ENCODE measurements around the gene TOX3.

TOX3 gene

GRCh38 chr16:52543654-52544053 lies 3.3 kb downstream of the TOX3 start:
- ATAC-seq, result no peak
- TF ChIP-seq ZC3H10 (CRISPR knock-in tag; IDR thresholded peaks at IDR 0.05), result no peak
- TF ChIP-seq ARNTL (CRISPR knock-in tag; IDR thresholded peaks at IDR 0.05; ENCODE audit: borderline replicate concordance, low read depth), result no peak
- no peak for TF ChIP-seq ZNF565 (CRISPR knock-in tag; conservative IDR thresholded peaks at IDR 0.05; ENCODE audit: low read depth)
- TF ChIP-seq TSHZ2 (CRISPR knock-in tag; IDR thresholded peaks at IDR 0.05), result no peak
- no peak for TF ChIP-seq ZNF70 (CRISPR knock-in tag; IDR thresholded peaks at IDR 0.05)
- no peak for TF ChIP-seq SNAI2 (CRISPR knock-in tag; IDR thresholded peaks at IDR 0.05)
- TF ChIP-seq ZNF8 (CRISPR knock-in tag; IDR thresholded peaks at IDR 0.05), result no peak
- TF ChIP-seq BACH2 (CRISPR knock-in tag; IDR thresholded peaks at IDR 0.05; ENCODE audit: borderline replicate concordance), result no peak
- no peak for TF ChIP-seq GLIS3 (CRISPR knock-in tag; IDR thresholded peaks at IDR 0.05)
- TF ChIP-seq ESRRG (CRISPR knock-in tag; IDR thresholded peaks at IDR 0.05), result no peak
- TF ChIP-seq PPARA (CRISPR knock-in tag; IDR thresholded peaks at IDR 0.05; ENCODE audit: borderline replicate concordance), result no peak
- no peak for TF ChIP-seq RARB (CRISPR knock-in tag; IDR thresholded peaks at IDR 0.05)
- TF ChIP-seq ZFP30 (CRISPR knock-in tag; IDR thresholded peaks at IDR 0.05), result no peak
- no peak for TF ChIP-seq TOX (CRISPR knock-in tag; IDR thresholded peaks at IDR 0.05; ENCODE audit: borderline replicate concordance)
- no peak for TF ChIP-seq OSR1 (CRISPR knock-in tag; IDR thresholded peaks at IDR 0.05)
- TF ChIP-seq TCF4 (CRISPR knock-in tag; IDR thresholded peaks at IDR 0.05; ENCODE audit: borderline replicate concordance), result no peak
- TF ChIP-seq ZFP3 (CRISPR knock-in tag; IDR thresholded peaks at IDR 0.05), result no peak
- no peak for TF ChIP-seq POU6F1 (CRISPR knock-in tag; IDR thresholded peaks at IDR 0.05; ENCODE audit: borderline replicate concordance, low read depth)

- TF ChIP-seq CSDC2 (CRISPR knock-in tag; IDR thresholded peaks at IDR 0.05), result no peak
- no peak for ATAC-seq
These were observed 6.0 kb downstream of the TOX3 start for GRCh38 chr16:52540910-52541309.

GRCh38 chr16:52539191-52539590 lies 7.8 kb downstream of the TOX3 start:
- ATAC-seq, result no peak
- TF ChIP-seq OSR1 (CRISPR knock-in tag; IDR thresholded peaks at IDR 0.05), result no peak
- TF ChIP-seq POU6F1 (CRISPR knock-in tag; IDR thresholded peaks at IDR 0.05; ENCODE audit: borderline replicate concordance, low read depth), result no peak
- no peak for TF ChIP-seq ISL1 (CRISPR knock-in tag; IDR thresholded peaks at IDR 0.05)
- TF ChIP-seq ZFP3 (CRISPR knock-in tag; IDR thresholded peaks at IDR 0.05), result no peak
- no peak for TF ChIP-seq GLIS3 (CRISPR knock-in tag; IDR thresholded peaks at IDR 0.05)
- no peak for TF ChIP-seq ARNTL (CRISPR knock-in tag; IDR thresholded peaks at IDR 0.05; ENCODE audit: borderline replicate concordance, low read depth)
- no peak for TF ChIP-seq ZNF565 (CRISPR knock-in tag; conservative IDR thresholded peaks at IDR 0.05; ENCODE audit: low read depth)
- TF ChIP-seq CSRNP3 (CRISPR knock-in tag; IDR thresholded peaks at IDR 0.05), result no peak
- TF ChIP-seq TSHZ2 (CRISPR knock-in tag; IDR thresholded peaks at IDR 0.05), result no peak
- TF ChIP-seq ZC3H10 (CRISPR knock-in tag; IDR thresholded peaks at IDR 0.05), result no peak
